ENCODE results near the gene BBC3.

The BBC3 gene

GRCh38 chr19:47230054-47230920, 712 bp downstream of the BBC3 start:
- DNase-seq: no peak

DNA sequence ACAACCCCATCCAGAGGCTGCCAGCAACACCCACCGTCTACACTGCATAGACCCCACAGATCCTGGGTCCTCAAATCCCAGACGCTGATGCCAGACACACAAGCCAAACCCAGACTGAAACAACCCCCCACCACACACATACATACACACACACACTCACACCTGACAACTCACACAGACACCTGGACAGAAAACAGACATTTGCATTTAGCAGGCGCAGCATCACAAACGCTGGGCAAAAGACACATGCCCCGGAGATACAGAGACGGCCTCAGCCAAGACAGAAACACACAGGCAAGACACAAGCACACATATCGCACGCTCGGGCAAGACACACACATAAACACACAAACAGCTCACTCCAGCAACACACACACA, 1.3 kb downstream of the BBC3 start:
- DNase-seq: no peak

DNA sequence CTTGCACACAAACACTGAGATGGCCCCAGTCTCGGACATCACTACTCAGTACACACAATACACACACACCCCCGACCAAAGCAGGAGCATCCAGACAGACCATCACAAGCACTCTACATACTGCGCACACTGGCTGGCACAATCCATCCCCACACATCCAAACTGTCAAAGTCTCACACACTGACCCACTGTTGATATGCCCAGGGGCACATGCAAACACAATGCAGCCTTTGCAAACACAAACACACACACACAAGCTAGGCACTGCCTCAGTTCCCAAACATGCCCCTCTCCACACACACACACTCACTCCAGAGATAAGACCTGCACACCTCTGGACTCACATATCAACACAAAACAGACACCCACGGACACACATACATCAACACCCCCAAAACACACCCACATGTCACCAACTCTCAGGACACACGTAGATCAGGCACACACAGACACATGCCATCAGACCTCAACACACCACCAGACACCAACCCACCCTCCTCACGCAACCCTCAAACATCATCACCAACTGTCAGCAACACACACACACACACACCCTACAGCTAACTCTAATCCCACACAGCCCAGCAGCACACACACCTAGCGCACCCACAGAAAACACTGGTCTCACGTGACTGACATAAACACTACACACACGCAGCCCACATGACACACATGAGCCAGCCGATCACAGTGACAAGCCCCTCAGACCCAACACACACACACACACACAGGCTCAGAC, 1.9 kb downstream of the BBC3 start:
- DNase-seq: no peak

DNA sequence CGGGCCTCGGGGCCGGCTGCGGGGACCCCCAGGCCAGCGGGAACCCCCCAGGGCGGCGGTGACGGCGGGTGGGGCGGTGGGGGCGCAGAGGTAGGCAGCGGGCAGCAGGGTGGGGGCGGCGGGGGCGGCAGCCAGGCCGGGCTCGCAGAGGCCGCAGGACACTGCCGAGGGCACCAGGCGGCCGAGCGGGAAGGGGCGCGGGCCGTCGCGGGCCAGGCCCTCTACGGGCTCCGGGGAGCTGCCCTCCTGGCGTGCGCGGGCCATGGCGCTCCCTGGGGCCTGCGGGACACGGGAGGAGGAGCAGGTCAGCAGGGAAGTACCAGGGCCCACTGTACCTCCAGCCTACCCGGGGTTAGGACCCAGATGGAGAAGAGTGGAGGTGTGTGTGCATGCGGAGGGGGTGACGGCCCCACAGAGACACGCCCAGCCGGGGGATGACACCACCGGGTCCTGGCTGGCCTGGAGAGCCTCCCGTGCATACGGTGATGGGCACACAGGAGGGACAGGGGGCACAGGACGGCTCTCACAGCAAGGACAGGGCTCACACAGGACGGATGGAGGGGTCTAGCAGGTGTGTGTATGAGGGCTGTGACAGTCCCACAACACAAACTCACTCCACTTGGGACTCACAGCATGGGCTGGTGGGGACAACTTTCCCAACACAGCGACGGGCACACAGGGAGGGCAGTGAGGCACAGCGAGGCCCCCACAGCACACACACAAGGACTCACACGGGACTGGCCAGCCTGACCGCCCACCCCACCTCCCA, 2.6 kb downstream of the BBC3 start:
- no peak for DNase-seq

DNA sequence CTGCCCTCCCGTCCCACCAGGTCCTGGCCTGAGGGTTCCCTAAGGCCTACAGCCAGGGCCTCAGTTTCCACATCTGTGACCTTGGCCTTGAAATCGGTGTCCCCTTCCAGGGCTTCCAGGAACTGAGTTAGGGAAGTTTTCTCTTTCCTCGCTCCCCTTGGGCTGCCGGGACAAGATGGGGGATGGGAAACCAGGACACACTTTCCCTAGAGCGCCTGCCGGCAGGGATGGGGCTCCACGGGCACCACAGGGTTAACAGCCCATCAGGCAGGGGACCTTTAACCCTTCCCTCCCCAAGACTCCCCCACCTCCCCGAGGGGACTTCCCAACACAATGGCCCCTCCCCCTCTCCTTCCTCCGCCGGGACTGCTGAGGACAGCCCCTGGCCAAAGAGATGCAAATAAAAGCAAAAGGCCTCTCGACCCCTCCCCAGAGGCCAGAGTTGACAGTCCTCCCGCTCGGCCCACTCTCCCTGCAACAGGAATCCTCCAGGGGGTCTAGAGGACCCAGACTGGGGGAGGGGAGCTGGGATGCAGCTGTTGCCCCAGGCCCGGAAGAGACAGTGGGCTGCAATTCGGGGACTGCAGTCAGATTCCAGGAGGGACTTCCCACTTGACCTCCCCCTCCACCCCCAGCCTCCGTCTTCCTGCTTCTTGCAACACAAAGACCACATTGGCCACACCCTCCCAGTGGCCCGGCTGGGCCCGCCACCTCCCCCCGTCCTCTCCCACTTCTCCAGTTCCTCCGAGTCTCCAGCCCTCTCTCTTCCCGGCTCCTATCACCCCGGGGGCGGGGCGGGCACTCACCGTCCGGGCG, 3.4 kb downstream of the BBC3 start:
- peak; percentile 36 for DNase-seq

DNA sequence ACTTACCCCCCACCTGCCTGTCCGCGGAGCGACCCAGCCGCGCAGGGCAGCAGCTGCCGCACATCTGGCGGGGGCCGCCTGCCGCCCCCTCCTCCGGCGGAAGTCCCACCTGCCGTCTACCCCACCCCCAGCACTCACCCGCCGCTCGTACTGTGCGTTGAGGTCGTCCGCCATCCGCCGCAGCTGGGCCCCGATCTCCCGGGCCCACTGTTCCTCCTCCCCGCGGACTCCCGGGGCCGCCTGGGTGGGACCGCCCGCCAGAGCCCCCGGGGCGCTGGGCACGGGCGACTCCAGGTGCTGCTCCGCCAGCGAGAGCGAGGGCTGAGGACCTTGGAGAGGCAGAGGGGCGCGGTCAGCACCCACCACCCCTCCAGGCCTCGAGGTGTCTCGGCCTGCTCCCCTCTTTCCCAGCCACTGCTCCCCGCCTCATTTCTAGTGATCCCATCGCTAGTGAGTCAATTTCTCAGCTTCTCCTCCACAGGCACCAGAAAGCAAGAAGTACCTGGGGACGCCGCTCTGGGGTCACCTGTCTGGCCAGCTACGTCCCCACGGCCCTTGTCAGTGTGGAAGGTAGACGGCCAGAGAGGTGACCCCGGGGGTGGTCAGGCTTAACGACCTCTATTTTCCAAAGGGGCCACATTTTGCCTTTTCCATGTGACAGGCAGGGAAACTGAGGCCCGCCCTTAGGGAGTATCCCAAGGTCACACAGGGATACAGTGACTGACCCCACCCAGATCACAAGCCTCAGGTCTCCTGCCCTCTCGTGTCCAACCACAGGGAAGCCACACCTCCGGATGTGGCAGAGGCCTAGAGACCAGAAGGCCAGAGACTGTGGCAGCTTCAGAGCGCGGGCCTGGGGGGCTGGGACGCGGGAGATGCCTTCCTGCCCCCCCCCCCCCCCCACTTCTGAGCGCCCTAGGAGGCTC, 4.3 kb downstream of the BBC3 start:
- DNase-seq: no peak

GRCh38 chr19:47225746-47226425, 5.1 kb downstream of the BBC3 start:
- peak; percentile 62 for DNase-seq

- DNase-seq: no peak
These were observed 9.1 kb downstream of the BBC3 start for GRCh38 chr19:47221890-47222289.

GRCh38 chr19:47221080-47221841, 9.7 kb downstream of the BBC3 start:
- no peak for DNase-seq

GRCh38 chr19:47215581-47215980, 15.4 kb downstream of the BBC3 start:
- no peak for DNase-seq

DNA sequence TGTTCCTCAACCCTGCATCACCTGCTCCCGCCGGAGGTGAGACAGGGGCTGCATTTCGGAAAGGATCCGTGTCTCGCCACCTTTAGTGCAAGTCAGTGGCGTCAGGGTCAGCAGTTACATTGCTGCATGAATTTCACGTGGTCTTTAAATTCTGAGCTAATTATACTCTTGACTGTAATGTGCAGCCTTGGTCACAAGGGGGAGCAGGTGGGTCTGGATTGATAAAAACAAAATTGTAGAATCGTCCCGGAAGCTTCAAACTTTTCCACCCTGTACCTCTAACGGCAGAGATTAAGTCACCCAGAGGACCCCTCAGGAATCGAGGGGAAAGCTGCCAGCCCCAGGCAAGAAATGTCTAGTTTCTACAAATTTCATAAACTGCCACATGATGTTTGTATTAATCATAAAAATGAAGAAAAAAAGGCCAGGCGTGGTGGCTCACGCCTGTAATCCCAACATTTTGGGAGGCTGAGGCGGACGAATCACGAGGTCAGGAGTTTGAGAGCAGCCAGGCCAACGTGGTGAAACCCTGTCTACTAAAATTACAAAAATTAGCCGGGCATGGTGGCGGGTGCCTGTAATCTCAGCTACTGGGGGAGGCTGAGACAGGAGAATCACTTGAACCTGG, 20.2 kb downstream of the BBC3 start:
- DNase-seq: peak; percentile 43

GRCh38 chr19:47210180-47210490, 20.9 kb downstream of the BBC3 start:
- no peak for DNase-seq

GRCh38 chr19:47209319-47210179, 21.4 kb downstream of the BBC3 start:
- DNase-seq: no peak

- DNase-seq: no peak
These were observed 27.7 kb downstream of the BBC3 start for GRCh38 chr19:47203254-47203653.

DNA sequence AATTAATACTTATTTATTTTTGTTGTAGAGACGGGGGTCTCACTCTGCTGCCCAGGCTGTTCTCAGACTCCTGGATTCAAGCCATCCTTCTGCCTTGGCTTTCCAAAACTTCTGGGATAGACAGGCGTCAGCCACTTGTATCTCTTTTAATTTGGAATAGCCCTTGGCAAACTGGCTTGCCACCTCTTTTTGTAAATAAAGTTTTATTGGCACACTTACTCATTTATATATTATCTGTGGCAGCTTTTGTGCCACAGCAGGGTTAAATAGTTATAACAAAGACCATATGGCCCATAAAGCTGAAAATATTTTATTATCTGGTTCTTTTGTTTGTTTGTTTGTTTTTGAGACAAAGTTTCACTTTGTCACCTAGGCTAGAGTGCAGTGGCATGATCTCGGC, 30.5 kb downstream of the BBC3 start:
- DNase-seq: no peak

DNA sequence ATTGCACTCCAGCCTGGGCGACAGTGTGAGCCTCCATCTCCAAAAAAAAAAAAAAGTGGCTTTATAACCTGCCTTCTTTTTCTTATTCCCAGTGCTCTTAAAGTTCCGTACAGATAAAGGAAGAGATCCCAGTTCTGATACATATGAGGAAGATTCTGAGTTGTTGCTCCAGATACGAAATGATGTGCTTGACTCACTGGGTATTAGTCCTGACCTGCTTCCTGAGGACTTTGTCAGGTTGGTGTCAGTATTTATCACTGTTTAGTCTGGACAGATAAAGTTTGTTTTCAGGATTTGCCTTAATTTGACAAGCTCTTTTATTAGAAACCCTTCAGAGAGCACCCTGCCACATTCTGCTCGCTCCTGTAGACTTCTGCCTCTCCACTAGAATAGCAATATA, 33.9 kb downstream of the BBC3 start:
- no peak for DNase-seq

- no peak for DNase-seq
These were observed 35.6 kb downstream of the BBC3 start for GRCh38 chr19:47195434-47195833.

DNA sequence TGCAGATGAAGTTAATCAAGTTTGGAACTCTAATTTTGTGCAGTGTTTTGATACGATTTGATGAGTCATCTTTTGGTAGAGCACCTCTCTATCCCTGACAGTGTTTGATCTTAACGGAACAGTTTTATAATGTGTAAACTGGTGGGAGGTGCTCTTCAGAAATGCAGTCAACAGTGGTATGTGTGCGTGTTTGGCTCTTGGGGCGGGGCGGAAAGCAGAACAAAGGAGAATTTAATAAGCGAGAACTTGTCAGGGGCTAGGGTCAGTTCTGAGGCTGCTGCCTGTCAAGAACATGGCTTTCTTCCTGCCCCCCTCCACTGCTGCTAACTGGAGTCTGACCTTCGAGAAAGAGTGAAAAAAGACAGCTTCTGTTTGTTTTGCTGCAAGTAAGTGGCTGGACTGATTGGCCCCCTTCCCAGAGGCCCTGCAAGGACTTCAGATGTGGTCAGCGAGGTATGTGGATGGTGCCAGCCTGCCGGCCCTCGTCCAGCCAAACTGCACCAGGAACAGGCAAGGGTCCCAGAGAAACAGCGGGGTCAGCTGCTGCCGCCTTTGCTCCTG, 40.8 kb downstream of the BBC3 start:
- no peak for DNase-seq
